Mammary epithelial cell (primary cell): ENCODE data around the gene JAG2.

Experiments
- CTCF ChIP-seq, 2 donors: IDR thresholded peaks in 1 of 2; conservative IDR thresholded peaks in 1 of 2; 2 replicates each; pipeline ENCODE4 v1.5.1; 2011 to 2012; ENCODE audit warnings: inconsistent platforms in 2 of 2, low read length in 2 of 2, mild to moderate bottlenecking in 2 of 2, control low read depth in 1 of 2, low read depth in 1 of 2; ENCODE audit not compliant: insufficient read depth in 1 of 2; ENCODE audit errors: extremely low read depth in 1 of 2
- EZH2 ChIP-seq: IDR thresholded peaks from 2 replicates; pipeline ENCODE4 v1.6.1; 2012; ENCODE audit warnings: low read length, inconsistent platforms, borderline replicate concordance

GRCh38 chr14:105201156-105201924 lies 32.8 kb upstream of the JAG2 start:
- TF ChIP-seq CTCF (conservative IDR thresholded peaks at IDR 0.05 in 1 of 2, IDR thresholded peaks at IDR 0.05 in 1 of 2; ENCODE audit: extremely low read depth in 1 of 2, insufficient read depth in 1 of 2, low read depth in 1 of 2, low read length in 2 of 2) (no peak), EZH2 (no peak)
